Esophagus muscularis mucosa (tissue), 4 donors: ENCODE measurements around the gene IGFN1. TPM values are rescaled to one million over a fixed set of nuclear protein-coding genes. Genes with fewer than 3 reads are reported as not detected.

Experiments used
- DNase-seq: peaks from one replicate; pipeline ENCODE4 v3.0.0-alpha.2; 2017; ENCODE audit errors: extremely low spot score
- H3K27ac ChIP-seq, 4 donors: fragments of 200-600 bp; sonication (generic); replicated peaks in 1 of 4; 1 replicate in 3 of 4; 2 replicates in 1 of 4; pipeline ENCODE4 v1.5.1; 2016 to 2019; ENCODE audit warnings: mild to moderate bottlenecking in 1 of 4
- H3K27me3 ChIP-seq, 4 donors: fragments of 200-600 bp; sonication (generic); one replicate each; pipeline versions ENCODE4 v1.5.1 to v1.6.0; 2016 to 2019
- H3K36me3 ChIP-seq, 4 donors: fragments of 200-600 bp; sonication (generic); one replicate each; pipeline ENCODE4 v1.5.1; 2016 to 2019
- H3K4me1 ChIP-seq, 4 donors: fragments of 200-600 bp; sonication (generic); one replicate each; pipeline ENCODE4 v1.5.1; 2016 to 2019
- H3K4me3 ChIP-seq, 4 donors: fragments of 200-600 bp; sonication (generic); 1 replicate in 2 of 4; 2 replicates in 2 of 4; pipeline ENCODE4 v1.5.1; 2016 to 2019; ENCODE audit warnings: mild to moderate bottlenecking in 4 of 4, moderate library complexity in 1 of 4
- H3K9me3 ChIP-seq, 4 donors: fragments of 200-600 bp; sonication (generic); 1 replicate in 3 of 4; 2 replicates in 1 of 4; pipeline ENCODE4 v1.5.1; 2016 to 2019
- EP300 ChIP-seq: sonication (generic); formaldehyde crosslinking; IDR thresholded peaks from one replicate; pipeline ENCODE4 v1.6.1; 2017; ENCODE audit warnings: antibody characterized with exemption
- POLR2A ChIP-seq: fragments of 450-650 bp; IDR thresholded peaks from one replicate; pipeline ENCODE4 v1.6.1; 2017; ENCODE audit warnings: antibody characterized with exemption, moderate library complexity, mild to moderate bottlenecking, low read depth
- POLR2AphosphoS5 ChIP-seq, 2 donors: sonication (generic); formaldehyde crosslinking; IDR thresholded peaks; one replicate each; pipeline ENCODE4 v1.6.1; 2017; ENCODE audit warnings: antibody characterized with exemption in 2 of 2
- whole genome bisulfite sequencing: methylation state at CpG from one replicate; pipeline ENCODE4 v1.1.5; 2018; 5-methylcytosine and 5-hydroxymethylcytosine counted together
- intact Hi-C: fragments of 100-400 bp; cut with DNase I; formaldehyde crosslinking; loops from one replicate; pipeline ENCODE4 v1.15.1; 2023
- total RNA-seq, 4 donors: library from RNA; depleted of rRNA; stranded (reverse); fragments of >200 nt; gene quantifications; one replicate each; pipeline versions ENCODE4 v1.1.0 to v1.2.1, GENCODE V29; 2016
- TF ChIP-seq, protein P1 (sequence below), 3 experiments: fragments of 200-600 bp in 2 of 3; fragments of 450-650 bp in 1 of 3; sonication (generic) in 2 of 3; IDR thresholded peaks; one replicate each; pipeline ENCODE4 v1.5.1; 2017 to 2019; ENCODE audit warnings: antibody characterized with exemption in 3 of 3, mild to moderate bottlenecking in 2 of 3, moderate library complexity in 1 of 3

Gene IGFN1
- total RNA-seq, 4 donors from 2014 or later, result not detected

DNA sequence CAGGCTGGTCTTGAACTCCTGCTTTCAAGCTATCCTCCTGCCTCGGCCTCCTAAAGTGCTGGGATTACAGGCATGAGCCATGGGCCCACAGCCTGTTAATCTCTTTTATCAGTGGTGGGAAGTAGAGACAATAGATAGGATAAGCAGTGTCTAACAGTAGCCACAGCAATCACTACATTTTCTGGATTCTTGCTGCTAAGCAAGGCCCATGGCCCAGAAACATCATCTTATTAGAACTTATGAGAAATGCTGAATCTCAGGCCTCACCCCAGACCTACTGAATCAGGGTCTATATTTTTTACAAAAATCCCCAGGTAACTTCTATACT, 29.7 kb downstream of the IGFN1 start:
- no peaks in the 10 kb centered on the region for H3K4me1 ChIP-seq
- H3K4me3 ChIP-seq, result no peak overlapping the region
- no peaks in the 10 kb centered on the region for H3K36me3 ChIP-seq
- intact Hi-C loops, result loop anchor here (5.0 kb wide), 1 partner anchor 108 kb away; the partner anchor contains the start of gene CACNA1S
- WGBS, result 100% methylated on average over 1 of the region's 1 CpG
- TF ChIP-seq POLR2AphosphoS5 (IDR thresholded peaks at IDR 0.05) (no peak), EP300 (no peak), POLR2A (no peak)
- TF ChIP-seq, protein P1, sequence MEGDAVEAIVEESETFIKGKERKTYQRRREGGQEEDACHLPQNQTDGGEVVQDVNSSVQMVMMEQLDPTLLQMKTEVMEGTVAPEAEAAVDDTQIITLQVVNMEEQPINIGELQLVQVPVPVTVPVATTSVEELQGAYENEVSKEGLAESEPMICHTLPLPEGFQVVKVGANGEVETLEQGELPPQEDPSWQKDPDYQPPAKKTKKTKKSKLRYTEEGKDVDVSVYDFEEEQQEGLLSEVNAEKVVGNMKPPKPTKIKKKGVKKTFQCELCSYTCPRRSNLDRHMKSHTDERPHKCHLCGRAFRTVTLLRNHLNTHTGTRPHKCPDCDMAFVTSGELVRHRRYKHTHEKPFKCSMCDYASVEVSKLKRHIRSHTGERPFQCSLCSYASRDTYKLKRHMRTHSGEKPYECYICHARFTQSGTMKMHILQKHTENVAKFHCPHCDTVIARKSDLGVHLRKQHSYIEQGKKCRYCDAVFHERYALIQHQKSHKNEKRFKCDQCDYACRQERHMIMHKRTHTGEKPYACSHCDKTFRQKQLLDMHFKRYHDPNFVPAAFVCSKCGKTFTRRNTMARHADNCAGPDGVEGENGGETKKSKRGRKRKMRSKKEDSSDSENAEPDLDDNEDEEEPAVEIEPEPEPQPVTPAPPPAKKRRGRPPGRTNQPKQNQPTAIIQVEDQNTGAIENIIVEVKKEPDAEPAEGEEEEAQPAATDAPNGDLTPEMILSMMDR (IDR thresholded peaks at IDR 0.05), result no peak
- no peaks in the 10 kb centered on the region for H3K9me3 ChIP-seq
- no peak for DNase-seq
- H3K27me3 ChIP-seq, result no peaks in the 10 kb centered on the region
- no peak overlapping the region for H3K27ac ChIP-seq

DNA sequence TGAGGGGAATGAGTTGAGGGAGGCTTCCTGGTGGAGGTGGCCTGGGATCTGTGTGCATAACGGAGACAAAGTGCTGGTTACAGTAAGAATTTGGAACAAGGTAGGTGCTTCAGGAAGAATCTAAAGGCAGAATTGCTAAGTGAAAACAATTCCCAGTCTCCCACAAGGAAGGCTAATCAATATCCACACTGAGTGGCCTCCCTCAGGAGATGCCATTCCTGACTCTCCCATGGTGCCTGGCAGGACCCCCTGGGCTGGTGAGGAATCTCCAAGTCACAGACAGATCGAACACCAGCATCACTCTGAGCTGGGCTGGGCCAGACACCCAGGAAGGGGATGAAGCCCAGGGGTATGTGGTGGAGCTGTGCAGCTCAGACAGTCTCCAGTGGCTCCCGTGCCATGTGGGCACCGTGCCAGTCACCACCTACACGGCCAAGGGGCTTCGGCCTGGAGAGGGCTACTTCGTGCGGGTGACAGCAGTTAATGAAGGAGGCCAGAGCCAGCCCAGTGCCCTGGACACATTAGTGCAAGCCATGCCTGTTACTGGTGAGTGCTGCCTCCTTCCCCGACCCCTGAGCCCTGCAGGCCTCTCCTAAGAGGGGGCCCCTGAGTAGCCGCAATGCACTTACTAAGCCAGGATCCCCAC, 30.7 kb downstream of the IGFN1 start:
- 100% methylated on average over 3 of the region's 10 CpGs for WGBS
- no peak for TF ChIP-seq POLR2A
- TF ChIP-seq, protein P1 (IDR thresholded peaks at IDR 0.05), result no peak
- peak; percentile 72 for DNase-seq
- intact Hi-C loops, result loop anchor here (5.0 kb wide), 1 partner anchor 109 kb away; the partner anchor contains the start of gene CACNA1S
- no peaks in the 10 kb centered on the region for H3K4me1 ChIP-seq
- H3K27me3 ChIP-seq, result no peaks in the 10 kb centered on the region
- no peaks in the 10 kb centered on the region for H3K36me3 ChIP-seq
- H3K4me3 ChIP-seq, result no peak overlapping the region
- no peak overlapping the region for H3K27ac ChIP-seq
- no peaks in the 10 kb centered on the region for H3K9me3 ChIP-seq

DNA sequence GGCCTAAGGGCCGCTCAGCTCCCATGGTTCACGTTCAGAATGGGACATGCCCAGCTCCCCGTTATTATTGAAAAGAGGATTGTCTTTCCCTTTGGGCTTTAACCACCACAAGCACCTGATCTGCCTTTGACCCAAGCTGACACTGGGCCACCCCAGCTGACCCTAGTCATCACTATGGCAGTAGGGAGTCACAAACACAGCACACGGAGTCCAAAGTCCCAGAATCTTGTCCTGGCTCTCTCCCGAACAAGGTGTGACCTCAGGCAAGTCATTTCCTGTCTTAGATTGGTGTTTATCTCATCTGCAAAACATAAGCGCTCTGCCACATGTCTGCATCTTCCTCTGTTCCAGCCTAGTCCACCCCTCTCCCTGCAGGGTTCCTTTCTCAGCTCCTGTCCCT, 31.5 kb downstream of the IGFN1 start:
- Histone ChIP-seq H3K27me3 (peaks cover 0 to 3% (median 0%) of the 10 kb centered on the region in 4 donors), H3K27ac (no peak overlapping the region), H3K9me3 (no peaks in the 10 kb centered on the region), H3K4me3 (no peak overlapping the region), H3K36me3 (no peaks in the 10 kb centered on the region), H3K4me1 (no peaks in the 10 kb centered on the region)
- DNase-seq, result peak; percentile 29
- WGBS, result 87% methylated on average over 6 of the region's 6 CpGs
- TF ChIP-seq EP300 (no peak), POLR2AphosphoS5 (IDR thresholded peaks at IDR 0.05) (no peak), POLR2A (no peak)
- TF ChIP-seq, protein P1 (IDR thresholded peaks at IDR 0.05), result no peak
- intact Hi-C loops, result loop anchor here (2.0 to 5.0 kb wide), 2 partner anchors 110 to 249 kb away; partner anchors contain the start of gene CACNA1S

DNA sequence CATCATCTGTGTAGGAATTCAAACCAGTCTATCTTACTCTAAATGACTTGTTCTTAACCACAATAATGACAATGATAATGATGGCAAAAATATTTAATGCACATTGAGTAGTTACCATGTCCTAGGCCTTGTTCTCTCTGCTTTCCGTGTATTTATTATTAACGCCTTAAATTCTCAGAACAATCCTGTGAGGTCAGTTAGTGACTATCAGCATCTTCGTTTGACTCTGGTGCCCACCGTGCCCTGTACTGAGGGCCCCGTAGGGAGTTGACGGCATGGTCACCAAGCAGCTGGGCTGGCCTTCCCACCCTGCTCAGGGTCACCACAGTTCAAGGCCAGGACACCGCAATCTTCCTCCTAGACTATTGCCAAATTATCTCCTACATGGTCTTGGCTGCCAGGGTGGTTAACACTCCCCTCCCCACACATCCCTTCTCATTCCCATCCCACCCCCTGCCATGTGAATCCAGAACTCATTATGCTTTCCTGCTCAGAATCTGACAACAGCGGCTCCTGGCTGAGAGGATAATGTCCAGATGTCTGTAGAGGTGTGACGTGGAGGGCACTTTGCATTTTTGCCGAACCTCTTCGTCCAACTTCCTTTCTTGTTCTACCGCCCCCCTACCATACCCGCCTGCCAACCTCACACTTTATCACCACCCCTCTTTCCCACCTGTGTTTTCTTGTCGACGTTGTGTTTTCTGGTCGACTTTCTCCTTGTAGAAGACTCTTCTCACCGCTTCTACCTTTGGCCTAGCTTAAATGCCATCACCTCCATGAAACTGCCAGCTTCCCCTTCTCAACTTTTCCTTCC, 33.4 kb downstream of the IGFN1 start:
- TF ChIP-seq POLR2AphosphoS5 (IDR thresholded peaks at IDR 0.05) (no peak), EP300 (no peak), POLR2A (no peak)
- TF ChIP-seq, protein P1 (IDR thresholded peaks at IDR 0.05), result no peak
- Histone ChIP-seq H3K27me3 (peaks cover 0 to 9% (median 0%) of the 10 kb centered on the region in 4 donors), H3K9me3 (no peaks in the 10 kb centered on the region), H3K36me3 (no peaks in the 10 kb centered on the region), H3K27ac (no peak overlapping the region), H3K4me3 (no peak overlapping the region), H3K4me1 (no peaks in the 10 kb centered on the region)
- DNase-seq, result peak; percentile 66
- WGBS, result 93% methylated on average over 16 of the region's 17 CpGs
- intact Hi-C loops, result loop anchor here (2.0 to 5.0 kb wide), 2 partner anchors 112 to 251 kb away; partner anchors contain the start of gene CACNA1S
